ENCODE data around the gene TSPAN14. TPM values are rescaled to one million over a fixed set of nuclear protein-coding genes. Genes with fewer than 3 reads are reported as not detected.

The TSPAN14 gene
- total and polyA plus RNA-seq, 2 of the 13 experiments (the other 11 are each of a cell fraction or from before 2014, with no cell fraction given), result 24.1 to 80.6 TPM

DNA sequence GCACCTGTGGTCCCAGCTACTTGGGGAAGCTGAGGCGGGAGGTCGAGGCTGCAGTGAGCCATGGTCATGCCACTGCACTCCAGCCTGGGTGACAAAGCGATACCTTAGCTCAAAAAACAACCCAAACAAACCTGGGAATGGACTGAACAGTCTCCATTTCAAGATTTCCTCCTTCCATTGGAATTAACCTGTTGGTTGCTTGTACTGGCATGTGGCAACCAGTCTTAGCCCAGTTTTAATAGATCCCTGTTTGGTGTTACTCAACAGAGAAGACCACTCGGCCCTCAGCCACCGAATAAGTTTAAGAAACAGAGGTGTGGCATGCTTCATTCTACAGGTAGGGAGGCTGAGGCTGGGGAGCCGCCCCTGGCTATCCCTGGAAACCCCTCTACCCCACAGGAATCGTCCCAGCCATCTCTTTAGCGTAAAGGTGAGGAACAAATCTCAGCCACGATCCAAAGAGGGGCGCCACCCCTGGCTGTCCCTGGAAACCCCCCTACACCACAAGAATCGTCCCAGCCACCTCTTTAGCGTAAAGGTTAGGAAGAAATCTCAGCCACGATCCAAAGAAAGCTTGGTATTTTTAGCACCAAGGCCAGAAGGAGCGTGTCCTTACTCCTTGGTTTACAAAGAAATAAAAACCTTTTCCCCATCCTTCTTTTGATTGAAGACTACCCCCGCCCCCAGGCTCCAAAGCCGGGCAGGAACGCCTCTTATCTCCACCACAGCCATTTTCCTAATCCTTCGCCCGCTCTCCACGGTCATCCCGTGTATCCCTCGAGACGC, 861 bp upstream of the TSPAN14 start:
- BruUV-seq (replicated peaks), result TSS peak; percentile 95
- no peaks in the 10 kb centered on the region for H3K36me3 ChIP-seq (replicated peaks in 1 of 2; ENCODE audit: control insufficient read depth in 1 of 2, insufficient read depth in 2 of 2, low read length in 2 of 2)
- H3K9ac ChIP-seq (ENCODE audit: insufficient read depth, low read depth, low read length), result peak overlapping the region; percentile 72
- no peak for FAIRE-seq
- peaks cover 37% of the 10 kb centered on the region for H3K79me2 ChIP-seq (ENCODE audit: insufficient read depth, low read length)
- H3K4me3 ChIP-seq (replicated peaks in 1 of 3; ENCODE audit: insufficient read depth in 1 of 3, low read depth in 2 of 3, low read length in 3 of 3), result peak overlapping the region; percentile 65 to 77 (median 69)
- peaks cover 5% of the 10 kb centered on the region; the same call in 1 of the 2 replicates for H4K20me1 ChIP-seq (ENCODE audit: insufficient read depth, low read length)
- ChIA-PET CTCF (ENCODE audit: low intra/inter-chr PET ratio, low total read pairs) (no interaction called here), POLR2A (interaction anchor here (0.7 to 3.3 kb wide), 6 partner anchors 11 to 62 kb away, joined by 3 to 16 read pairs (median 6); no protein-coding TSS in a partner anchor)
- ATAC-seq, result no peak
- in situ Hi-C loops (cut with HindIII; ENCODE audit: extremely low pct_ligation_motif_present, low pct_unique_long_range_greater_than_20kb), result no loop called here
- DNase-seq (ENCODE audit: low spot score), result no peak
- WGBS (ENCODE audit: low lambda C conversion rate), result 28% methylated on average over 21 of the region's 23 CpGs
- intact Hi-C loops (cut with micrococcal nuclease; ENCODE audit: unreplicated experiment), result no loop called here
- peak overlapping the region; percentile 59 for H3K27ac ChIP-seq (ENCODE audit: extremely low read length, insufficient read depth, low read length)
- H3K4me1 ChIP-seq (ENCODE audit: insufficient read depth, low read length), result peaks cover 64% of the 10 kb centered on the region
- H2AFZ ChIP-seq (ENCODE audit: low read length), result no peak overlapping the region
- H3K4me2 ChIP-seq (ENCODE audit: low read depth, low read length), result peak overlapping the region; percentile 88
- no peaks in the 10 kb centered on the region; a peak in 1 of 5 replicates for H3K27me3 ChIP-seq (ENCODE audit: control insufficient read depth in 1 of 2, insufficient read depth in 2 of 2, low read length in 2 of 2)
- H3K9me3 ChIP-seq (ENCODE audit: low read length), result no peaks in the 10 kb centered on the region
- TF ChIP-seq ZNF619 (CRISPR knock-in tag; IDR thresholded peaks at IDR 0.05) (no peak), ARHGAP35 (CRISPR knock-in tag; IDR thresholded peaks at IDR 0.05; ENCODE audit: borderline replicate concordance) (no peak), SNAI1 (CRISPR knock-in tag; IDR thresholded peaks at IDR 0.05; ENCODE audit: borderline replicate concordance) (no peak), NPAS2 (CRISPR knock-in tag; IDR thresholded peaks at IDR 0.05; ENCODE audit: borderline replicate concordance) (0 out of 2 replicates have a peak, but pooled peaks have one; percentile 35), SALL1 (CRISPR knock-in tag; IDR thresholded peaks at IDR 0.05) (peak; percentile 38), ZBTB7B (CRISPR knock-in tag; IDR thresholded peaks at IDR 0.05) (no peak), HES4 (CRISPR knock-in tag; IDR thresholded peaks at IDR 0.05; ENCODE audit: borderline replicate concordance) (peak; percentile 61; the same call in 1 of the 2 replicates), TBX2 (CRISPR knock-in tag; IDR thresholded peaks at IDR 0.05; ENCODE audit: borderline replicate concordance) (no peak), ARNTL (CRISPR knock-in tag; IDR thresholded peaks at IDR 0.05) (no peak), ZFP37 (CRISPR knock-in tag; IDR thresholded peaks at IDR 0.05; ENCODE audit: borderline replicate concordance) (no peak), SMARCE1 (IDR thresholded peaks at IDR 0.05; ENCODE audit: borderline replicate concordance) (no peak), EZH2 (conservative IDR thresholded peaks at IDR 0.05; ENCODE audit: low read depth, low read length) (no peak)
- TF ChIP-seq, protein P1, sequence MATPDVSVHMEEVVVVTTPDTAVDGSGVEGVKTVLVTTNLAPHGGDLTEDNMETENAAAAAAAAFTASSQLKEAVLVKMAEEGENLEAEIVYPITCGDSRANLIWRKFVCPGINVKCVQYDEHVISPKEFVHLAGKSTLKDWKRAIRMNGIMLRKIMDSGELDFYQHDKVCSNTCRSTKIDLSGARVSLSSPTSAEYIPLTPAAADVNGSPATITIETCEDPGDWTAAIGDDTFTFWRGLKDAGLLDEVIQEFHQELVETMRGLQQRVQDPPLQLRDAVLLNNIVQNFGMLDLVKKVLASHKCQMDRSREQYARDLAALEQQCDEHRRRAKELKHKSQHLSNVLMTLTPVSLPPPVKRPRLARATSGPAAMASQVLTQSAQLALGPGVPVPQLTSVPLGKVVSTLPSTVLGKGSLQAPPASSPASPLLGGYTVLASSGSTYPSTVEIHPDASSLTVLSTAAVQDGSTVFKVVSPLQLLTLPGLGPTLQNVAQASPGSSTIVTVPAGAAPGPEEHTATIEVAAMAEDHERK (CRISPR knock-in tag; IDR thresholded peaks at IDR 0.05; ENCODE audit: low read depth), result no peak
- TF ChIP-seq, protein P2, sequence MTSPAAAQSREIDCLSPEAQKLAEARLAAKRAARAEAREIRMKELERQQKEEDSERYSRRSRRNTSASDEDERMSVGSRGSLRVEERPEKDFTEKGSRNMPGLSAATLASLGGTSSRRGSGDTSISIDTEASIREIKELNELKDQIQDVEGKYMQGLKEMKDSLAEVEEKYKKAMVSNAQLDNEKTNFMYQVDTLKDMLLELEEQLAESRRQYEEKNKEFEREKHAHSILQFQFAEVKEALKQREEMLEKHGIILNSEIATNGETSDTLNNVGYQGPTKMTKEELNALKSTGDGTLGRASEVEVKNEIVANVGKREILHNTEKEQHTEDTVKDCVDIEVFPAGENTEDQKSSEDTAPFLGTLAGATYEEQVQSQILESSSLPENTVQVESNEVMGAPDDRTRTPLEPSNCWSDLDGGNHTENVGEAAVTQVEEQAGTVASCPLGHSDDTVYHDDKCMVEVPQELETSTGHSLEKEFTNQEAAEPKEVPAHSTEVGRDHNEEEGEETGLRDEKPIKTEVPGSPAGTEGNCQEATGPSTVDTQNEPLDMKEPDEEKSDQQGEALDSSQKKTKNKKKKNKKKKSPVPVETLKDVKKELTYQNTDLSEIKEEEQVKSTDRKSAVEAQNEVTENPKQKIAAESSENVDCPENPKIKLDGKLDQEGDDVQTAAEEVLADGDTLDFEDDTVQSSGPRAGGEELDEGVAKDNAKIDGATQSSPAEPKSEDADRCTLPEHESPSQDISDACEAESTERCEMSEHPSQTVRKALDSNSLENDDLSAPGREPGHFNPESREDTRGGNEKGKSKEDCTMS (CRISPR knock-in tag; conservative IDR thresholded peaks at IDR 0.05), result no peak
- TF ChIP-seq, protein P3, sequence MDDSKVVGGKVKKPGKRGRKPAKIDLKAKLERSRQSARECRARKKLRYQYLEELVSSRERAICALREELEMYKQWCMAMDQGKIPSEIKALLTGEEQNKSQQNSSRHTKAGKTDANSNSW (CRISPR knock-in tag; IDR thresholded peaks at IDR 0.05; ENCODE audit: borderline replicate concordance), result 0 out of 2 replicates have a peak, but pooled peaks have one; percentile 41
- TF ChIP-seq, protein P4, sequence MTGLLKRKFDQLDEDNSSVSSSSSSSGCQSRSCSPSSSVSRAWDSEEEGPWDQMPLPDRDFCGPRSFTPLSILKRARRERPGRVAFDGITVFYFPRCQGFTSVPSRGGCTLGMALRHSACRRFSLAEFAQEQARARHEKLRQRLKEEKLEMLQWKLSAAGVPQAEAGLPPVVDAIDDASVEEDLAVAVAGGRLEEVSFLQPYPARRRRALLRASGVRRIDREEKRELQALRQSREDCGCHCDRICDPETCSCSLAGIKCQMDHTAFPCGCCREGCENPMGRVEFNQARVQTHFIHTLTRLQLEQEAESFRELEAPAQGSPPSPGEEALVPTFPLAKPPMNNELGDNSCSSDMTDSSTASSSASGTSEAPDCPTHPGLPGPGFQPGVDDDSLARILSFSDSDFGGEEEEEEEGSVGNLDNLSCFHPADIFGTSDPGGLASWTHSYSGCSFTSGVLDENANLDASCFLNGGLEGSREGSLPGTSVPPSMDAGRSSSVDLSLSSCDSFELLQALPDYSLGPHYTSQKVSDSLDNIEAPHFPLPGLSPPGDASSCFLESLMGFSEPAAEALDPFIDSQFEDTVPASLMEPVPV (CRISPR knock-in tag; IDR thresholded peaks at IDR 0.05), result 0 out of 2 replicates have a peak, but pooled peaks have one; percentile 50
